ENCODE data around the gene ARAF. TPM values are rescaled to one million over a fixed set of nuclear protein-coding genes. Genes with fewer than 3 reads are reported as not detected.

The ARAF gene
- total and polyA plus RNA-seq, 3 donors from 2014 or later, result 29.8 to 44.3 (median 34.4) TPM

DNA sequence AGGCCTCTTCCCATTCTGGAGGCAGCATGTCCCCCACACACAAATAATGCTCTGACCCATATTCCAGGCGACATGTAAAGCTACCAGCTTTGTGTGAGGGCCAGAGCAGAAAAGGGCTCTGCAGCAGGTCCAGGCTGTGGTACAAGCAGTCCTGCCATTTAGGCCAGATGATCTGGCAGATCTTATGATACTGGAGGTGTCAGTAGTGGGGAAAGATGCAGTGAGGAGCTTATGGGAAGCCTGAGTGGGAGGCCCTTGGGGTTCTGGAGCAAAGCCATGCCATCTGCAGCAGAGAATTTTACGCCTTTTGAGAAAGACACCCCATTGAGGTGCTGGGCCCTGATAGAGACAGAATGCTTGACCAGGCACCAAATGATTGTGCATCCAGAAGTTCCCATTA lies 50.9 kb downstream of the ARAF start:
- no peaks in the 10 kb centered on the region for H3K4me1 ChIP-seq
- H3K27ac ChIP-seq, result no peak overlapping the region
- TF ChIP-seq, protein P1, sequence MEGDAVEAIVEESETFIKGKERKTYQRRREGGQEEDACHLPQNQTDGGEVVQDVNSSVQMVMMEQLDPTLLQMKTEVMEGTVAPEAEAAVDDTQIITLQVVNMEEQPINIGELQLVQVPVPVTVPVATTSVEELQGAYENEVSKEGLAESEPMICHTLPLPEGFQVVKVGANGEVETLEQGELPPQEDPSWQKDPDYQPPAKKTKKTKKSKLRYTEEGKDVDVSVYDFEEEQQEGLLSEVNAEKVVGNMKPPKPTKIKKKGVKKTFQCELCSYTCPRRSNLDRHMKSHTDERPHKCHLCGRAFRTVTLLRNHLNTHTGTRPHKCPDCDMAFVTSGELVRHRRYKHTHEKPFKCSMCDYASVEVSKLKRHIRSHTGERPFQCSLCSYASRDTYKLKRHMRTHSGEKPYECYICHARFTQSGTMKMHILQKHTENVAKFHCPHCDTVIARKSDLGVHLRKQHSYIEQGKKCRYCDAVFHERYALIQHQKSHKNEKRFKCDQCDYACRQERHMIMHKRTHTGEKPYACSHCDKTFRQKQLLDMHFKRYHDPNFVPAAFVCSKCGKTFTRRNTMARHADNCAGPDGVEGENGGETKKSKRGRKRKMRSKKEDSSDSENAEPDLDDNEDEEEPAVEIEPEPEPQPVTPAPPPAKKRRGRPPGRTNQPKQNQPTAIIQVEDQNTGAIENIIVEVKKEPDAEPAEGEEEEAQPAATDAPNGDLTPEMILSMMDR (IDR thresholded peaks at IDR 0.05), result no peak
- no peak for TF ChIP-seq POLR2A (IDR thresholded peaks at IDR 0.05)
- no peaks in the 10 kb centered on the region for H3K9me3 ChIP-seq
- intact Hi-C loops (cut with DNase I; ENCODE audit: low total_unique reads), result no loop called here
- H3K27me3 ChIP-seq, result no peaks in the 10 kb centered on the region
- no peaks in the 10 kb centered on the region for H3K36me3 ChIP-seq (ENCODE audit: low read depth, missing control alignments)
- no peak overlapping the region for H3K4me3 ChIP-seq
- 71% methylated on average over 2 of the region's 2 CpGs; no CpG with 5 or more reads in 1 of the 2 donors for WGBS, 2 donors
- DNase-seq, result no peak

DNA sequence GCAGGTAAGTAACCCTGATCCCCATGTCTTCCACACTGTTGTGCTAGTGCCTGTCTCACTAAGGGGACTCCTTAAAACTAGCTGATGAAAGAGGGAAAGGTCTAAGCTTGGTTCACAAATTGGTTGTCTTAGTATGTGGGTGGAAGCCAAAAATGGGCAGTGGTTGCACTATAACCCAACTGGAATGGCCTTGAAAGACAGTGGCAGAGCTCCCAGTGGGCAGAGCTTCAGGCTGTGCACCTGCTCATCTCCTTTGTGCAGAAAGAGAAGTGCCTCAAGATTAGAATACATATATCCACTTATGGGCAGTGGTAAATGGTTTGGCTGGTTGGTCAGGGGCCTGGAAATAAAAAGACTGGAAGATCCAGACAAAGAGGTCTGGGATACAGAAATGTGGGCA lies 51.4 kb downstream of the ARAF start:
- intact Hi-C loops (cut with DNase I; ENCODE audit: low total_unique reads), result no loop called here
- Histone ChIP-seq H3K36me3 (ENCODE audit: low read depth, missing control alignments) (no peaks in the 10 kb centered on the region), H3K4me1 (no peaks in the 10 kb centered on the region), H3K27me3 (no peaks in the 10 kb centered on the region), H3K27ac (no peak overlapping the region), H3K4me3 (no peak overlapping the region), H3K9me3 (no peaks in the 10 kb centered on the region)
- TF ChIP-seq POLR2A (IDR thresholded peaks at IDR 0.05), result no peak
- TF ChIP-seq, protein P1 (IDR thresholded peaks at IDR 0.05), result no peak
- no peak for DNase-seq

DNA sequence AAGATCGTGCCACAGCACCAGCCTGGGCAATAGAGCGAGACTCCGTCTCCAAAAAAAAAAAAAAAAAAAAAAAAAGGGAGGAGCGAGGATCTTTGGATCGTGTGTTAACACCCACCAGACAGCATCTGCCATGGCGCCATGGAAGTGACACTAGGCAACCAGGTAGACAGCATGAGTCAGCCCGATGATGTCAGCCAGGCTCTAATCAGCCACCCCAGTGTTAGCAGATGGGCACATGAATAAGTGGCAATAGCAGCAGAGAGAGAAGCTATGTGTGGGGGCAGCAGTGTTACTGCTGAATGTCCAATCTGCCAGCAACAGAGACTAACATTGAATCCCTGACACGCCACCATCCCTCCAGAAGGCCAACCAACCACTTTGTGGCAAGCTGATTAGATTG lies 52.1 kb downstream of the ARAF start:
- Histone ChIP-seq H3K36me3 (ENCODE audit: low read depth, missing control alignments) (no peaks in the 10 kb centered on the region), H3K4me3 (no peak overlapping the region), H3K27me3 (no peaks in the 10 kb centered on the region), H3K9me3 (no peaks in the 10 kb centered on the region), H3K27ac (no peak overlapping the region), H3K4me1 (no peaks in the 10 kb centered on the region)
- WGBS, 2 donors, result 95 to 100% methylated on average over 2 to 8 of the region's 8 CpGs
- intact Hi-C loops (cut with DNase I; ENCODE audit: low total_unique reads), result no loop called here
- TF ChIP-seq, protein P1 (IDR thresholded peaks at IDR 0.05), result no peak
- no peak for TF ChIP-seq POLR2A (IDR thresholded peaks at IDR 0.05)
- DNase-seq, result no peak

DNA sequence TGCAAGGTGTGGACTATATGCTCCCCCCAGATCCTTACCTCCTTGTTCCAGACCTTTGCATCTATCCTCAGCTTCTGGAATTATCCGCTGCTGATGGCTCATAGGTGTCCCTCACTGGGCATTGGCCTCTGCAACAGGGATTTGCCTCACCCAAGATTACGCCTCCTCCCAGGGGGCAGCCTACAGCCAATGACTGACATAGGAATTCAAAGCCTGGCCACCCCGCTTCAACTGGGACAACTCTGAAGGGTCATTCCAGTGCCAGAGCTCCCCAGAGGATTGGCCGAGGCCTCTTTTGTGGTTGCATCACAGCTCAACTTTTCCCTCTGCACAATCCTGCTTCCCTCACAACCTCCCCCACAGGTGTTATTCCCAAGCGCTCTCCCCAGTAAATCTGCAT lies 53.6 kb downstream of the ARAF start:
- no peaks in the 10 kb centered on the region for H3K9me3 ChIP-seq
- H3K27ac ChIP-seq, result no peak overlapping the region
- no peak overlapping the region for H3K4me3 ChIP-seq
- DNase-seq, result no peak
- intact Hi-C loops (cut with DNase I; ENCODE audit: low total_unique reads), result no loop called here
- TF ChIP-seq, protein P1 (IDR thresholded peaks at IDR 0.05), result no peak
- no peak for TF ChIP-seq POLR2A (IDR thresholded peaks at IDR 0.05)
- 100% methylated on average over 1 to 5 of the region's 5 CpGs for WGBS, 2 donors
- H3K36me3 ChIP-seq (ENCODE audit: low read depth, missing control alignments), result no peaks in the 10 kb centered on the region
- no peaks in the 10 kb centered on the region for H3K4me1 ChIP-seq
- H3K27me3 ChIP-seq, result no peaks in the 10 kb centered on the region

DNA sequence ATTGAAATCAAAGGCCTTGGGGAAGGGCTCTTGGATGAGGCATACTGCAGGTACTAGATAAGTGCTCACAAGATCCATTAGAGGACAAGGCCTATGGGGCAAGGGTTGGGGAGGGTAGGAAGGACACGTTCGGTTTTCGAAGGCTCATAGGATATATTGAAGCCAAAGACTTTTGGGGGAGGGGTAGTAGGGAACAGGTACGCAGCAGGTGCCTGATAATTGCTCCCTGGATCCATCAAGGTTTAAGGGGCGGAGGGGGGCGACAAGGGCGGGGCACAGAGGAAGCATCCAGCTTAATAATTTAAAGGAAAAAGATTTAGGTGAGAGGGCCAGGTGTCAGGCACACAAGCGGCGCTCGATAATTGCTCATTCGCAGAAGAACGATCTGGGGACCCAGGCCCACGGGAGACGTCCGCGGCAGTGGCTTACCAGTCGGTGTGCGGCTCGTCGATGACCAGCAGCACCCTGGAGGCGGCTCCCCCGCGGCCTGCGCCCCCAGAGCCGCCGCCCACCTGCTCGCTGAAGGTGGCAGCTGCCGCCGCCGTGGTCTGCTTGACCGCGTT lies 58.0 kb downstream of the ARAF start:
- H3K9me3 ChIP-seq, result no peaks in the 10 kb centered on the region
- WGBS, 2 donors, result 33 to 60% methylated on average over 11 to 24 of the region's 32 CpGs
- TF ChIP-seq POLR2A (IDR thresholded peaks at IDR 0.05), result no peak
- TF ChIP-seq, protein P1 (IDR thresholded peaks at IDR 0.05), result no peak
- H3K27ac ChIP-seq, result no peak overlapping the region
- intact Hi-C loops (cut with DNase I; ENCODE audit: low total_unique reads), result no loop called here
- no peaks in the 10 kb centered on the region for H3K4me1 ChIP-seq
- no peak for DNase-seq
- H3K4me3 ChIP-seq, result peak overlapping the region; percentile 39 to 44
- no peaks in the 10 kb centered on the region for H3K27me3 ChIP-seq
- no peaks in the 10 kb centered on the region for H3K36me3 ChIP-seq (ENCODE audit: low read depth, missing control alignments)
